Measurements from ENCODE around the gene CNTN1.

The CNTN1 gene

DNA sequence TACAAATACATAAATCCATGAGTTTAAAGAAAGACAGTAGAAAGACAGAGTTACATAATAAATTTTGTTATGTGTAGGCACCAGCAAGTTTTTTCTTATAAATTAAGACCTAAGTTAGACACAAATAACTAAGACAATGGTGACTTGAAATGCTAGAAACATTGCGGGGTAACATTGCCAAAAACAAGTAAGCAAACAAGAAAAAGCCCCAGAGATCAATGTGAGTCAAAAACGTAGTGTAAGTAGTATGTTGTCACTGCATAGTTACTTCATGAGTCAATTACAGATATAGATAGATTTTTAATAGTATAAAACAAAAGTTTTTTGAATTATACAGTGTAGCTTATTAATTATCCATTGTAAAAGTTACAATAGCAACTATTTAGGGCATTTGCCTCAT lies 83.4 kb downstream of the CNTN1 start:
- no peak for FAIRE-seq

- FAIRE-seq, result no peak
Observed at GRCh38 chr12:40784102-40784501, 91.9 kb downstream of the CNTN1 start.

DNA sequence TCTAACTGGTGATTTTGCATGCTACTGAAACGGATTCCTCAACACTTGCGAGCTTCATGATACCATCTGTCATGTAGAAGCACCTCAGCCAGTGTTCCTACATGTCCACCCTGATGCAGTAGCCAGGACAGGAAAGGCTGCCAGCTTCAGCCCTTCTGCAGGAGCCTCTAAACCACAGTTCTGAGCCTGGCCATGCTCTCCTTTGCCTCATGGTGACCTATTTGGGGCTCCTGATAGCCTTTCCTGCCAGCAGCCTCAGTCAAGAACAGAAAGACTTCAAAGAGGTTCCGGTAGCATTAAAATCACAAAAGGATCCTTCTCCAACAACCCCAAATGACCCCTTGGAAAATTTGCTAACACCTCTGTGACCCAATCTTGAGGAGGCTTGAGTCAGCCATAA lies 96.0 kb downstream of the CNTN1 start:
- no peak for FAIRE-seq

GRCh38 chr12:40792792-40793386 lies 100.7 kb downstream of the CNTN1 start:
- FAIRE-seq, result no peak

DNA sequence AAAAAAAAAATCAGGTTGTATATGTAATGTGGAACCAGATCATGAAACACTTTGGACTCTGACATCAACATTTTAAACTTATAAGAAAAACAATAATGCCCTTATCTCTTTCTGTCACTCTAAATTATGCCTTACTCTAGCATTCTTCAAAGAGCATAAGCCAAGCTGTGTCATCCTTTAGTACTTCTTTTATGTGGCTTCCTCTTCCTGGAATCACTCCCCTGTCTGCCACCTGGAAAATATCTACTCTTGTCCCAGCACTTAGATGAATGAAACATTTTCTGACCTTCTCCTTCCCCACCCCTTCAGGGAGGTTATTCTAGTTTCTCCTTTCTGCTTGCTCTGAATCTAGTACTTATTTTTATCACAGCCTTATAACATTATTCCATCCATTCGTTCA lies 101.2 kb downstream of the CNTN1 start:
- FAIRE-seq, result peak; percentile 24

GRCh38 chr12:40794087-40794486 lies 101.8 kb downstream of the CNTN1 start:
- FAIRE-seq, result no peak

DNA sequence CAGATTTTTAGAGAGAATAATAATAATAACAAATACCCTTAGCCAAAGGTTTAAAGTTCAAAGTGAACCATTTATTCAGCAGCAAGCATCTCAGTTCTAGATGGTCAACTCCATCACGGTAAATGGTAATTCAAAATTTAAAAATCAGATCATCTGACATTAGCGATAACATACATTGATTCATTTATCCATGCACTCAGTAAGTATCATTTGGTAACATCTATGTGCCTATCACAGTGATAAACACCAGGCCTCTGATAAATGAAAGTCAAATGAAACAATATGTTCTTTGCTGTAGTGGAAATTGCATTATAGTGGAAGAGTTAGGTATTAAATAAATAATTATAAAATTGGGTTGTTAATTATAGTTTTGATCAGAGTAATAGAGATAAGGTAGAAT lies 108.8 kb downstream of the CNTN1 start:
- FAIRE-seq, result no peak

DNA sequence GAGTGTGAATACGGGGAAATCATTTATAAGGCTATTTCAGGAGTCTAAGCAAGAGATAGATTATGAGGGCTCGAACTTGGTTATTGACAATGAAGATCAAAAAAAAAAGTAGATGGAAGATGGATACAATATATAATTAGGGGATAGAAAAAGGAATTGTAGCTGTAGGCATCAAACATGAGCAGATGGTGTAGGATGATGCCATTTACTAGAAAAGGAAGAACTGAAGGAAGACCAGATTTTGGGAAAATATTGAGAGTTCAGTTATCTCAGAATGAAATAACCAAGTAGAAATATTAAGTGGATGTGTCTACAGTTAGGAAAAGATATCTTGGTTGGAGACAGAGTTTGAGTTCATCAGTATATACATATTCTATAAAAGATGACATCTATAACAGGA lies 109.6 kb downstream of the CNTN1 start:
- FAIRE-seq, result no peak

- FAIRE-seq, result no peak
Observed at GRCh38 chr12:40802656-40803055, 110.4 kb downstream of the CNTN1 start.

- FAIRE-seq, result no peak
Observed at GRCh38 chr12:40819436-40820108, 127.3 kb downstream of the CNTN1 start.

- peak; percentile 17 for FAIRE-seq
Observed at GRCh38 chr12:40820794-40821484, 128.7 kb downstream of the CNTN1 start.

- FAIRE-seq, result no peak
Observed at GRCh38 chr12:40825156-40825555, 132.9 kb downstream of the CNTN1 start.

GRCh38 chr12:40827683-40828592 lies 135.7 kb downstream of the CNTN1 start:
- peak; percentile 62 for FAIRE-seq

GRCh38 chr12:40828593-40828990 lies 136.4 kb downstream of the CNTN1 start:
- FAIRE-seq, result peak; percentile 55

DNA sequence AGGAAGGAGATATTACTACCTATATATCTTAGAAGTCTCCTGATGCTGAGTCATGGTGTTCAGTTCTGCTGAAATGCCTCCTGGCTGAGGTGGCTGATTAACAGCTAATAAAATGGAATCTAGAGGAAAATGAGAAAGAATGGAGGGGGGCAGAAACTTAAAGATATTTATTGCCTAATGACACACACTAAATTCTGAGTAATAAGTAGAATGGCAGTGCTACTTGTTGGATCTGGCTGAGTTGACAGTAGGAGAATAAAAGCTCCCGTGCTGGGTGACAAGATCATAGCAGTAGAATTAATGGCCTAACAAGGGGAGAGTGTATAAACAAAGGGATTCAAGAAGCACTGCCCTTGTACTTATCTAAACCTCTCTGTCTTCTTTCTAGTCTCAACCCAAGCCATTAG lies 137.5 kb downstream of the CNTN1 start:
- no peak for FAIRE-seq

DNA sequence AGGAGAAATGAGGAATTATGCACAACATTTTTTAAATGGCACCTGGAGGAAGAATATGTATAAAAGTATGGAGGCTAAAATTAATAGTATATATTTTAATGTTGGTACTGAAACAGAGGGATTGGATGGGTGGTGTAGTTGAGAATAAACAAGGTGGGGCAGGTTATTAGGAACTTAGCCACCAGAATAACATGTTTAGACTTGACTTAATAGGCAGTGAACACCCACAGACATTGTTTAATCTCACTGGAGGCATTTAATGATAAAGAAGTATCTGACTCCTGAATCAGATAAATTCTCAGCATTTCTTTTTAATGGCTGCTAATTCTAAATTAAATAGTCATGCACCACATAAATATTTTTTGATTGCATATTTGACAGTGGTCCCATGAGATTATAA lies 139.7 kb downstream of the CNTN1 start:
- no peak for FAIRE-seq

DNA sequence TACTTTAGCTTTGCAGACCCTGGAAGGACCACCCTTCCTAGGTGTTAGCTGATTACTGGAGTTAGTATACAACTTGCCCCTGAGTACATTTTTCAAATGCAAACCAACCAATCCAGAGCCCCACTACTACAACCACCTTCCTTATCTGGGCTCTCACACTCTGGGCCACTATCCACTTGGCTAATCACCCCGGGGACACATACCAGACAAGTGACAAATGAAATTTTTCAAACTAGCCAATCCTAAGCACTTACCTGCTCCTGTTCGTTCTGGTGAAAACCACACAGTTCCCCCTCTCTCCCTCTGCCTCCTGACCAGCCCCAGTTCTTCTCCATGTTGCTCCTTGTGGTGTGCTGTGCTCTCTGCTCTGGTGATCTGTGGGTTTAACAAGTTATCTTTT lies 140.4 kb downstream of the CNTN1 start:
- no peak for FAIRE-seq

DNA sequence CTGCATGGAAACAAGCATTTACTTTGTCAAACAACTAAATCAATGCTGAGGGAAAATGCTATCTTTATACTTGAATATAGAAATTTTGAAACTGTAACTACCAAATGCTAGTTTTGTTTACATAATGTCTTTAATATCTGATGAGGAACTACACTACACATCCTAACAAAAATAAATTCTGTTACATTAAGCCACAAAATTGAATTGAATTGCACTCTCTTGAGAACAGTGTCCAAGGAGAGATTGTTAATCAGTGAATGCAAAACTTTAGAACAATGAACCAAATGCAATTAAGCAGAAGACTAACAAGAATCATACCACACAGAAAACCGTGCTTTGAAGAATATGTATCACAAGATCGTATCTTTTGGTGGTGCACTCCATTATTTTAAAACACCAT lies 141.6 kb downstream of the CNTN1 start:
- FAIRE-seq, result no peak

DNA sequence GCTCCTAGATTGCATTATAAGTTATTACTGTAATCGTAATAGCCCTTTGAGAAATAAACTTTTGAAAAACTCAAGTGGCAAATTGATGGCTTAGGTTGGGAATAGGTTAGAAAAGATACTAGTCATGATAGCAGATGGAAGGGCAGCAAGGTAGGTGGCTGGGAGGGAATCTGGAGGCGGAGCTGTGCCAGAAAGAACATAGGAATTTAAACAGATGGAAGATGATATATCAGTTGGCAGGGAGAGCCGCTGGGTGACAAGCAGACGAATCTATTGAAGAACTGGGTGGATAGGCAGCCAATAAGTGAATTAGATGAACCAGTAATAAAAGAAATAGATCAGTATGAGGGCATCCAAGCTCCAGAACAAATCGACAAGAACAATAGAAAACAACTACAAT lies 142.1 kb downstream of the CNTN1 start:
- FAIRE-seq, result no peak

- FAIRE-seq, result no peak
Observed at GRCh38 chr12:40837891-40838429, 145.7 kb downstream of the CNTN1 start.

DNA sequence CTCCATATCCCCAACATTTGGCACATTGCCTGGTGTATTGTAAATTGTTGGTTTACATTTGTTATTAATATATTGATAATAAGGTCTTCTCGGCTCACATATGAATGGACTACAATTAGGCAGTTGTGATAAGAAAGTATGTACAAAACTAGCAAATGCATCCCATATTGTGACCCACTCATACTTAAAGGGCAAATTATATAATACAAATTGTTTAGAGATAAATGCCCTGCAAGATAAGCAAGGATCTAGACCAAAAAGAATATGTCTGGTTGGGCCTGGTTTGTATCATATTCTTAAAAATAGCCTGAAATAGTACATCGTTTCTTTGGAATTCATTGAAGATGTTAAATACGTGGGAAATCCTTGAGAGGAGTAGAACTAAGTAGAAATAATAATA lies 151.3 kb downstream of the CNTN1 start:
- no peak for FAIRE-seq

GRCh38 chr12:40853221-40853620 lies 161.0 kb downstream of the CNTN1 start:
- FAIRE-seq, result no peak

DNA sequence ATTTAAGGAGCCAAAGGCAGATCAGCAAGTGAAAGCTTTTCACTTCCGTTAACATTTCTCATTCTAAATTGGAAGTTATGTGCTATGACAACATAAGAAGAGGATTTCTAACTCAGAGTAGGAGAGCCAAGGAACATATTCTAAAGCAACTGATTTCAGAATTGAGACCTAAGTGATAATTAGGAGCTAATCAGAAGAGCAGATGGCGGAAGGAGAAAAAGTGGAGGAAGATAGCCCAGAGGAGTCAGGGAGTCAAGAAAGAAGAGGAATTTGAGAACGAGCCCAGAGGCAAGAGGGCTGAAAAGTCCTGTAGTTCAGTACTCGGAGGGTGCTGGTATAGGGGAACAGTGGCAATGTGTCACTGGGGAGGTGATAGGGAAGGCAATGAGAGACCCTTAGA lies 162.4 kb downstream of the CNTN1 start:
- no peak for FAIRE-seq
